GM06990 (cell line): Measurements from ENCODE around the gene PSMG4.

ENCODE experiments used
- DNase-seq: peaks from one replicate; pipeline ENCODE4 v3.0.0-alpha.2; 2011; ENCODE audit not compliant: insufficient read length; ENCODE audit errors: extremely low read depth
- H3K27me3 ChIP-seq: replicated peaks from 2 replicates; pipeline ENCODE4 v1.6.0; 2011; ENCODE audit warnings: low read length; ENCODE audit not compliant: control insufficient read depth, insufficient read depth
- H3K36me3 ChIP-seq: 2 replicates; pipeline ENCODE4 v1.5.1; 2011; ENCODE audit warnings: low read length; ENCODE audit not compliant: control insufficient read depth, insufficient read depth
- H3K4me3 ChIP-seq: replicated peaks from 2 replicates; pipeline ENCODE4 v1.5.1; 2011; ENCODE audit warnings: low read depth, mild to moderate bottlenecking, control low read depth, low read length
- CTCF ChIP-seq: IDR thresholded peaks from 2 replicates; pipeline ENCODE4 v1.5.1; 2011; ENCODE audit warnings: low read length, control low read depth, mild to moderate bottlenecking, inconsistent platforms; ENCODE audit not compliant: insufficient read depth, poor library complexity, severe bottlenecking

PSMG4 gene

GRCh38 chr6:3285049-3285639 lies 26.4 kb downstream of the PSMG4 start:
- no peak for DNase-seq
- no peaks in the 10 kb centered on the region; the same call in 1 of the 2 replicates for H3K27me3 ChIP-seq
- no peaks in the 10 kb centered on the region for H3K36me3 ChIP-seq

GRCh38 chr6:3285732-3286131 lies 27.0 kb downstream of the PSMG4 start:
- no peaks in the 10 kb centered on the region; the same call in 1 of the 2 replicates for H3K27me3 ChIP-seq
- no peak overlapping the region for H3K4me3 ChIP-seq
- TF ChIP-seq CTCF, result no peak
- DNase-seq, result no peak
- H3K36me3 ChIP-seq, result no peaks in the 10 kb centered on the region

More at GRCh38 chr6:3285049-3285639, 26.4 kb downstream of the PSMG4 start:
- no peak for TF ChIP-seq CTCF
- no peak overlapping the region for H3K4me3 ChIP-seq

- Histone ChIP-seq H3K27me3 (no peaks in the 10 kb centered on the region; the same call in 1 of the 2 replicates), H3K36me3 (no peaks in the 10 kb centered on the region), H3K4me3 (no peak overlapping the region)
- DNase-seq, result no peak
- no peak for TF ChIP-seq CTCF
These were observed 28.0 kb downstream of the PSMG4 start for GRCh38 chr6:3286641-3287171.

- TF ChIP-seq CTCF, result no peak
- Histone ChIP-seq H3K4me3 (no peak overlapping the region), H3K36me3 (no peaks in the 10 kb centered on the region), H3K27me3 (no peaks in the 10 kb centered on the region; the same call in 1 of the 2 replicates)
- no peak for DNase-seq
These were observed 28.6 kb downstream of the PSMG4 start for GRCh38 chr6:3287308-3287707.

- no peak for TF ChIP-seq CTCF
- DNase-seq, result no peak
- Histone ChIP-seq H3K36me3 (no peaks in the 10 kb centered on the region), H3K4me3 (no peak overlapping the region), H3K27me3 (no peaks in the 10 kb centered on the region; the same call in 1 of the 2 replicates)
These were observed 29.4 kb downstream of the PSMG4 start for GRCh38 chr6:3287976-3288707.
